Activated CD4-positive, alpha-beta T cell treated with anti-CD3 and anti-CD28 coated beads, Interleukin-2, Interleukin-6, amounts not matched to agents 100 ng/mL and 50 ng/mL, durations not matched to agents 16 hours and 8 hours (primary cell): Measurements from ENCODE around the gene SNX25.
"Not testable (repeated sequence)": the region's sequence is repeated elsewhere in the genome, so short reads cannot be mapped to it uniquely, and the experiment has no call there.

Experiments
- DNase-seq: peaks from one replicate; pipeline ENCODE4 v3.0.0-alpha.2; 2020

Gene SNX25

GRCh38 chr4:185209031-185209851 lies at the start of gene SNX25:
Gene SNX25, plus strand, starts transcription at chr4:185209598. Its CDS starts 229 bp downstream, at chr4:185209827.
- DNase-seq, result peak; percentile 93

DNA sequence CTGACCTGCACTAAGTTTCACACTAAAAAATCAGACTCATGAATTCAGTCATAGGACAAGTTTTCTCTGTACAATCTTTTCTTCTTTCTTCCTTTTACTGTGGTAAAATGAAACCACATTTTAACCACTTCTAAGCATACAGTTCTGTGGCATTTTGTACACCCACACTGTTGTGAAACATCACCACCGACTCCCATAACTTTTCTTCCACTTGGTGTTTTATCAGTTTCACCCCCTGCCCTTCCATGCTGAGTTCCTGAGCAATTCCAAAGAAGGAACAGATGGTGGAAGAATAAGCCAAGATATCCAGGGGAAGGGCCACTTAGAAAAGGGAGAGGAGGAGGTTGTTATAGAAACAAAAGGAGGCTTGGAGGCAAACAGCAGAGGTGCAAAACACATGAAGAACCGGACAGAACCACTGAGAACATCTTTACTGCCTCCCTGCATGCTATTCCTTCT lies 43.8 kb upstream of the SNX25 start:
- peak; percentile 74 for DNase-seq

DNA sequence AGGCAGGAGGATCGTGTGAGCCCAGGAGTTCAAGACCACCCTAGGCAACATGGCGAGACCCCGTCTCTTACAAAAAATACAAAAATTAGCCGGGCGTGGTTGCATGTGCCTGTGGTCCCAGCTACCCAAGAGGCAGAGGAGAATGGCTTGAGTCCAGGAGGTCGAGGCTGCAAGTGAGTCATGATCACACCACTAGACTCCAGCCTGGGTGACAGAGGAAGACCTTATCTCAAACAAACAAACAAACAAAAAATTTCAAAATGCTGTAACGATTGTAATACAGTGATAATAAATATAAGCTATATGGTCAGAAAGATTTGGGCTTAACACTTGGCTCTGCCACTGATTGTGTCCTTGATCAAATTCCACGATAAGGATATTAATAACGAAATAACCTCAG lies 42.2 kb upstream of the SNX25 start:
- DNase-seq, result no peak

DNA sequence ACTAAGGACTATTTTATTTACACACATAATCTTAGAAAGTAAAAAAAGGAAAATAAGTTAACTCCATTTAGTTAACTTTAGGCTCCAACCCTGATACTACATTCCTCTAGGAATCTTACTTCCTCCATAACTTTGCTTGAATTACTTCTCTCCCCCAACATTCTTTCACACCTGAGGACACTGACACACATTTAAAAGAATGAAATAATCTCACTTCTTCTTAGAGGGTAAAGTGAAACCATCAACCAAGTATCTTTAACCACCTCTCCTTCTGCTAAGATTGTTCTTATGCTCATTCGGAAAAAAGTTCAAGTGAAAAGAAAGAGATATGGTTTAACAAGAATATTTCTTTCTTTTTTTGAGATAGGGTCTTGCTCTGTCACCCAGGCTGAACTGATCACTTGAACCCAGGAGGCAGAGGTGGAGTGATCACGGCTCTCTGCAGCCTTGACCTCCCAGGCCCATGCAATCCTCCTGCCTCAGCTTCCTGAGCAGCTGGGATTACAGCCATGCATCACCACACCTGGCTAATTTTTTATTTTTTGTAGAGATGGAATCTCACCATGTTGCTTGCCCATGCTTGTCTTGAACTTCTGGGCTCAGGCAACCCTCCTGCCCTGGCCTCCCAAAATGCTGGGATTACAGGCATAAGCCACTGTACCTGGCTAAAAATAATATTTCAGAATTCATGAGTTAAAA lies 37.9 kb upstream of the SNX25 start:
- DNase-seq, result no peak

DNA sequence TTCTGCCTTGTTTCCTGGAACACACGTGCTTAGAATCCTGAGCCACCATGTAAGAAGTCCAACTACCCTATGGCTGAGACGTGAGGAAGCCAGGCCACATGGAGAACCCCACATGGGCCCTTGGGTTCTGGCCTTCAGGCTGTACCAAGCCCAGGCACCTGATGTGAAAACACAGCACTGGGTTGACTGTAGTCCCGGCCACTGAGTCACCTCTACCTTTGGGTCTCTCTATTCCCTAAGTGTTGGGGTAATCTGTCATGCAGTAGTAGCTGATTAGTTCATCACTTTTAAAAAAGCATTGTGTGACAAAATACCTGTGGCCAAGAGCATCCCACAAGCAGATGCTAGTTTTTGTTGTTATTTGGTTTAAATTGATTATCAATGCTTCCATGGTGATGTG lies 29.9 kb upstream of the SNX25 start:
- DNase-seq, result no peak

GRCh38 chr4:185182239-185182638 lies 27.2 kb upstream of the SNX25 start:
- no peak for DNase-seq

GRCh38 chr4:185183622-185184281 lies 25.6 kb upstream of the SNX25 start:
- DNase-seq, result peak; percentile 79

DNA sequence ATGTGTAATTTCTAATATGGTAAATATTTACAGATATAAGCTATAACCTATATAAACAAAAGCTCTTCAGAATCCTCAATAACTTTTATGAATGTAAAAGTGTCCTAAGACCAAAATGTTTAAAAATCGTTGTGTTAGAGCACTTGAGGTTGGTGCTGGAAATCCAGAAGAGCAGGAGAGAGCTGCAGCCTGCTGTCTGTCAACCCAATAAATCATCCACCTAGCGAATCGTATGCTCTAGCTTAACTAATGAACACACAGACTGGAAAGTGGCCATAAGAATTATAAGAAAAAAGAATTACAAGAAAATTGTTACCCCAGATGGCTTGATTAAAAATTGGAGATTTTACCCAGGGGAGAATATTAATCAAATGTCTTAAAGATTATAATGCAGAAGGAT lies 22.6 kb upstream of the SNX25 start:
- DNase-seq, result no peak

- no peak for DNase-seq
These were observed 19.6 kb upstream of the SNX25 start for GRCh38 chr4:185189606-185190305.

DNA sequence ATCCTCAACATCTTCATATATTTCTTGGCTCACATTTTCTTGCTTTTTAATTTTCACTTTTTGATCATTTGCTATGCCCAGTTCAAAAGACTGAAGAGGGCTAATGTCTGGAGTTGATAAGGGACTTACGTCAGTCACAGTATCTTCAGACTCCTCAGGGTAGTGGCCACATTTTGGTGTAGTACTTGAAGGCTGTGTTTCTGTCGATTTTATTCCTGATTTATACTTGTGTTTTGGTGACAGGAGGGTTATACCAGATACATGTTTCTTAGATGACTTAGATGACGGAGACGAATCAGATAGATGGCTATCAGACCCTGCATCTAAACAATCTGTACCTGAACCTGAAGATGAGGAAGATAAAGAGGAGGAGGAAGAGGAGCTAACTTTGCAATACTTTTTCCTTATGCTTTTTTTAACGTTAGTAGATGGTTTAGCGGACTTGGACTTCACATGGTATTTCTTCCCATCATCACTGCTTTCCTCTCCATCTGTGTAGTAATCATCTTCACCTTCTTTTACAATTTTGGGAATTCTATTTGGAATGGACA lies 19.0 kb upstream of the SNX25 start:
- DNase-seq, result no peak

- DNase-seq, result no peak
These were observed 17.3 kb upstream of the SNX25 start for GRCh38 chr4:185192059-185192458.

DNA sequence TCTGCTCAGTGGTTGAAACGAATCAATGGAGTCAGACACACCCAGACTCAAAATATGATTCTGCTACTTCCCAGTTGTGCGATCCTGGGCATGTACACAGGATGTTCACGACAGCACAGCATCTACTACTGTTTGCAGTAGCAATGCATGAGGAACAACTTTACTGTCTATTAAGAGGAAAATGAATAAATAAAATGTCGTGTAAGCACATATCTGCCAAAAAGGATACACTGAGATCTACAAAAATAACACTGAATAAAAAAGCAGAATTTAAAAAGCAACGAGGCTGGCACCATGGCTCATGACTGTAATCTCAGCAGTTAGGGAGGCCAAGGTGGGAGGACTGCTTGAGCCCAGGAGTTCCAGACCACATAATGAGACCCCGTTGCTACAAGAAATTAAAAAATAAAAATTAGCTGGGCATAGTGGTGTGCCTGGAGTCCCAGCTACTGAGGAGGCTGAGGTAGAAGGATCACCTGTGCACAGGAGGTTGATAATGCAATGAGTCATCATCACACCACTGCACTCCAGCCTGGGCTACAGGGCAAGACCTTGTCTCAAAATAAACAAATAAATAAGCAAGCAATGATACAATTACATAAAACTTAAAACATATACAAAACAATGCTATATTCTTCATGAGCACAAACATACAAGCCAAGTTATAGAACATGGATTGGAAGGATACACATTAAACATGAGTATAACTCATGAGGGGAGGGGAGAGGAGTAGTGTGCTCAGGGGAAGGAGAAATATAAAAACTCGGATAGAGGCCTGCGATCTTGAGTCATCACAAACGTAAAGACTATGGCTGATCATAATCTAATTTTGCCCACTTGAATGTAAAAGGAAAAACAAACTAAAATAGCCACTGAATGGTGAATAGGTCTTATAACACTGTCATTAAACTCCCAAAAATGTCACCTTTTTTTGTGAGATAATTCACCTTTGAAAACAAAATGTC lies 14.2 kb upstream of the SNX25 start:
- no peak for DNase-seq

- DNase-seq, result no peak
These were observed 13.0 kb upstream of the SNX25 start for GRCh38 chr4:185196437-185196836.

DNA sequence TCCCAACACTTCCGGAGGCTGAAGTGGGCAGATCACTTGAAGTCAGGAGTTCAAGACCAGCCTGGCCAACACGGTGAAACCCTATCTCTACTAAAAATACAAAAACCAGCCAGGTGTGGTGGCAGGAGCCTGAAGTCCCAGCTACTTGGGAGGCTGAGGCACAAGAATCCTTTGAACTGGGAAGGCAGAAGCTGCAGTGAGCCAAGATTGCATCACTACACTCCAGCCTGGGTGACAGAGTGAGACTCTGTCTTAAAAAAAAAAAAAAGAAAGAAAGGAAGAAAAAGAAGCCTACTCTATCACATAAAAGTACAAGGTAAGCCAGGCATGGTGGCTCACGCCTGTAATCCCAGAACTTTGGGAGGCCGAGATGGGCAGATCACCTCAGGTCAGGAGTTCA lies 11.2 kb upstream of the SNX25 start:
- not testable (repeated sequence) for DNase-seq

- DNase-seq, result no peak
These were observed 7.1 kb upstream of the SNX25 start for GRCh38 chr4:185201977-185202962.

DNA sequence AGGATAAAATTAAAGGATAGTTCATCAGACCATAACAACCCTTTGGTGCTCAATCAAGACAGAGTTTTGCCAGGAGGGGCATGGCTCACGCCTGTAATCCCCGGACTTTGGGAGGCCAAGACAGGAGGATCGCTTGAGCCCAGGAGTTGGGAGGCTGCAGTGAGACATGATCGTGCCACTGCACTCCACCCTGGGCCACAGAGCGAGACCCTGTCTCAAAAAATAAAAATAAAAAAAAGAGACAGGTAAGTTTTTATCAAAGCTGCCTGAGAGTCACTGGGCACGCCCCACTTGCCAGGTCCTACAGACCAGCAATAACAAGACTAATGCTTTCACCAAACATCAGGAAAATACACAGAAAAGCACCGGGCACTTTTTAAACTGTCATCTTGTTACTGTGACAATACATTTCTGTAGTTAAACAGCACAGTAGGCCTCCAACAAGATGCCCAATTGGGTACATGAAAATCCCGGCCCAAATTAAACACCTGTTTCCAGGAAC lies 6.4 kb upstream of the SNX25 start:
- no peak for DNase-seq

DNA sequence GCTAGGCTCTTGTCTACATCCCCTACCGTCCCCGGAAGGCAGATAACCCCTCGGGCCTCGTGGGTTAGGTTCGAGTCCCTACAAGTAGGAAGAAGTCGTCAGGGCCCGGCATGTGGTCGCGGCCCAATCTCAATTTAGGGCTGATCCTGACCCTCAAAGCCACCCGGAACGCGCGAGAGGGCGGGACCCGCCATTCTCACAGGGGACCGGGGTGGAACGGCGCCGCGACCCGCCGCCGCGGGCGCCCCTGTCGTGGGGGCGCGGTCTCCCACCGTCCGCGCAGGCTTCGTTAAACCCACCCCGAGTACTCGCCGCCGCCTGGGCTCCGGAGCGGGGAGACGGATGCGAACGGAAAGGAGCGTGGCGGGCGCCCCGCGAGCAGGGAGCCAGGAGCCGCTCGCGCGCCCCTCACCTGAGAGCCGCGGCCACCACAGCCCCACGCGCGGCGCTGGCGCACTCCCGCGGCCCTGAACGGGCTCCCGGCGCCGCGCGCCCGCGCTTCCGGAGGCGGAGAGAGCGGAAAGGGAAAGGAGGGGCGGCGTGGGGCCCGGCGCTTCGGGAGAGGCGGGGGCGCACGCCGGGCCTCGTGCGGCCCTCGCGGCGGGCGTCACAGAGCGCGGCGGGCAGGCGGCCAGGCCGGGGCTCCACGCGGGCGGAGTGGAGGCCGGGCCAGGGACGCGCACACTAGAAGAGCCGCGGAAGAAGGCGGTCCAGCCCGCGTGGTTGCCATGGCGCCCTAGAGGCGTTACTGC lies 5.7 kb upstream of the SNX25 start, which contains the start of gene CFAP97:
Gene CFAP97 (minus strand): TSS at position 515 of the 752 bp plus-strand sequence. CDS start 12,804 bp downstream, outside the sequence.
- peak; percentile 83 for DNase-seq

- peak; percentile 27 for DNase-seq
These were observed 5.0 kb upstream of the SNX25 start for GRCh38 chr4:185204238-185204910.
